H1 (cell line): Measurements from ENCODE around the gene AIFM2. TPM values are rescaled to one million over a fixed set of nuclear protein-coding genes. Genes with fewer than 3 reads are reported as not detected.

Experiments used
- CTCF ChIA-PET: fragments of 300-600 bp; sonication (Branson Sonifier 250); formaldehyde crosslinking; loops from one replicate; lab custom pipeline; 2021; ENCODE audit not compliant: partially characterized antibody; lab: Charles Lee
- POLR2A ChIA-PET: fragments of 300-600 bp; sonication (Branson Sonifier 250); formaldehyde crosslinking; loops from one replicate; lab custom pipeline; 2021; ENCODE audit warnings: inconsistent platforms; ENCODE audit not compliant: partially characterized antibody; lab: Charles Lee
- DNase-seq, 2 experiments: peaks; one replicate each; pipeline versions ENCODE4 v3.0.0 to v3.0.0-alpha.2; 2010 to 2022; ENCODE audit warnings: low spot score in 2 of 2, low read depth in 1 of 2, mixed read lengths in 1 of 2
- FAIRE-seq: peaks from 2 replicates; lab custom pipeline; 2011; peaks lifted over from hg19 to GRCh38; lab: Jason Lieb, UNC
- H2AFZ ChIP-seq: 2 replicates; pipeline ENCODE4 v1.8.1; 2012; ENCODE audit warnings: low read length, inconsistent platforms
- H2AK5ac ChIP-seq: 2 replicates; pipeline ENCODE4 v1.6.1; 2013; ENCODE audit warnings: low read depth, low read length
- H2BK120ac ChIP-seq: replicated peaks from 2 replicates; pipeline ENCODE3; 2013; ENCODE audit warnings: low read depth, low read length, inconsistent platforms
- H2BK12ac ChIP-seq: 2 replicates; pipeline ENCODE4 v1.6.1; 2013; ENCODE audit warnings: low read depth, low read length
- H2BK15ac ChIP-seq: 2 replicates; pipeline ENCODE4 v1.6.1; 2013; ENCODE audit warnings: low read length
- H2BK20ac ChIP-seq: 2 replicates; pipeline ENCODE4 v1.6.1; 2013; ENCODE audit warnings: low read length
- H2BK5ac ChIP-seq: 2 replicates; pipeline ENCODE4 v1.6.1; 2013; ENCODE audit warnings: low read depth, low read length
- H3K14ac ChIP-seq: 2 replicates; pipeline ENCODE4 v1.6.1; 2013; ENCODE audit warnings: inconsistent platforms; ENCODE audit not compliant: insufficient read length
- H3K18ac ChIP-seq: 2 replicates; pipeline ENCODE4 v1.6.1; 2013; ENCODE audit warnings: low read length; ENCODE audit errors: extremely low read depth
- H3K23ac ChIP-seq: 2 replicates; pipeline ENCODE4 v1.6.1; 2013; ENCODE audit warnings: inconsistent platforms; ENCODE audit not compliant: insufficient read length
- H3K23me2 ChIP-seq: 2 replicates; pipeline ENCODE4 v1.6.1; 2013; ENCODE audit warnings: low read depth, low read length
- H3K27ac ChIP-seq: 2 replicates; pipeline ENCODE4 v1.6.1; 2011; ENCODE audit warnings: low read depth, low read length, inconsistent platforms
- H3K27me3 ChIP-seq, 4 experiments: replicated peaks in 1 of 4; 1 replicate in 1 of 4; 2 replicates in 3 of 4; pipeline versions ENCODE4 v1.6.1 to v1.8.1; 2011 to 2013; ENCODE audit warnings: low read length in 3 of 4, mild to moderate bottlenecking in 3 of 4, inconsistent platforms in 2 of 4, mixed read lengths in 2 of 4, moderate library complexity in 1 of 4; ENCODE audit not compliant: control insufficient read depth in 3 of 4, insufficient read depth in 3 of 4; ENCODE audit errors: extremely low read depth in 1 of 4
- H3K36me3 ChIP-seq, 4 experiments: 2 replicates each; pipeline versions ENCODE4 v1.6.1 to v1.8.1; 2011 to 2013; ENCODE audit warnings: mild to moderate bottlenecking in 4 of 4, low read length in 3 of 4, moderate library complexity in 2 of 4, control low read depth in 1 of 4, inconsistent platforms in 1 of 4; ENCODE audit not compliant: insufficient read depth in 4 of 4, control insufficient read depth in 2 of 4
- H3K4ac ChIP-seq: replicated peaks from 2 replicates; pipeline ENCODE3; 2013; ENCODE audit warnings: low read length, low read depth, mixed read lengths, inconsistent platforms; ENCODE audit not compliant: insufficient read length
- H3K4me1 ChIP-seq, 4 experiments: replicated peaks in 1 of 4; 1 replicate in 1 of 4; 2 replicates in 3 of 4; pipeline versions ENCODE4 v1.6.1 to v1.8.1; 2011 to 2013; ENCODE audit warnings: low read length in 3 of 4, inconsistent platforms in 2 of 4, mixed read lengths in 1 of 4; ENCODE audit not compliant: insufficient read depth in 4 of 4, control insufficient read depth in 3 of 4
- H3K4me2 ChIP-seq, 2 experiments: 2 replicates each; pipeline versions ENCODE4 v1.6.1 to v1.8.1; 2011 to 2013; ENCODE audit warnings: low read depth in 2 of 2, low read length in 2 of 2, control low read depth in 1 of 2, inconsistent platforms in 1 of 2, mild to moderate bottlenecking in 1 of 2; ENCODE audit not compliant: insufficient read depth in 1 of 2
- H3K4me3 ChIP-seq, 4 experiments: fragments of 200-600, 300-600 bp in 1 of 4; sonication (generic), shearing (Covaris generic), sonication (Bioruptor Twin) in 1 of 4; 2 replicates each; pipeline versions ENCODE4 v1.5.1 to v1.8.1; 2011 to 2016; ENCODE audit warnings: low read length in 4 of 4, low read depth in 3 of 4, control low read depth in 2 of 4, inconsistent platforms in 2 of 4, mild to moderate bottlenecking in 2 of 4, mixed read lengths in 1 of 4, moderate library complexity in 1 of 4; ENCODE audit not compliant: insufficient read depth in 2 of 4; ENCODE audit errors: extremely low read depth in 1 of 4
- H3K56ac ChIP-seq: replicated peaks from 2 replicates; pipeline ENCODE3; 2013; ENCODE audit warnings: low read depth, mild to moderate bottlenecking, mixed read lengths, low read length, inconsistent platforms; ENCODE audit not compliant: insufficient read length
- H3K79me1 ChIP-seq: 2 replicates; pipeline ENCODE4 v1.6.1; 2013; ENCODE audit warnings: low read depth, low read length, control low read depth
- H3K79me2 ChIP-seq, 2 experiments: 2 replicates each; pipeline versions ENCODE4 v1.6.1 to v1.8.1; 2012 to 2013; ENCODE audit warnings: low read length in 2 of 2, mild to moderate bottlenecking in 2 of 2, inconsistent platforms in 1 of 2; ENCODE audit not compliant: insufficient read depth in 2 of 2, control insufficient read depth in 1 of 2
- H3K9ac ChIP-seq, 4 experiments: replicated peaks in 1 of 4; 1 replicate in 1 of 4; 2 replicates in 3 of 4; pipeline versions ENCODE4 v1.6.1 to v1.8.1; 2011 to 2013; ENCODE audit warnings: low read depth in 3 of 4, low read length in 3 of 4, control low read depth in 2 of 4, mild to moderate bottlenecking in 2 of 4, moderate library complexity in 2 of 4, inconsistent platforms in 1 of 4; ENCODE audit errors: extremely low read depth in 1 of 4
- H3K9me3 ChIP-seq, 2 experiments: 2 replicates each; pipeline versions ENCODE4 v1.6.1 to v1.8.1; 2012 to 2013; ENCODE audit warnings: mild to moderate bottlenecking in 2 of 2, moderate library complexity in 2 of 2, control low read depth in 1 of 2, inconsistent platforms in 1 of 2, low read depth in 1 of 2, low read length in 1 of 2, mixed read lengths in 1 of 2; ENCODE audit not compliant: insufficient read depth in 2 of 2
- H4K20me1 ChIP-seq, 2 experiments: replicated peaks in 1 of 2; 2 replicates each; pipeline versions ENCODE3 to v1.8.1; 2011 to 2013; ENCODE audit warnings: inconsistent platforms in 2 of 2, low read length in 2 of 2, mild to moderate bottlenecking in 1 of 2; ENCODE audit not compliant: insufficient read depth in 2 of 2, control insufficient read depth in 1 of 2
- H4K5ac ChIP-seq: 2 replicates; pipeline ENCODE4 v1.6.1; 2013; ENCODE audit warnings: low read length, low read depth, mixed read lengths, inconsistent platforms; ENCODE audit not compliant: insufficient read length
- H4K8ac ChIP-seq: 2 replicates; pipeline ENCODE4 v1.8.0; 2013; ENCODE audit warnings: mild to moderate bottlenecking, moderate library complexity, low read length, inconsistent platforms; ENCODE audit not compliant: insufficient read depth; ENCODE audit errors: extremely low read depth
- H4K91ac ChIP-seq: replicated peaks from 2 replicates; pipeline ENCODE3; 2013; ENCODE audit warnings: low read length, mixed read lengths, inconsistent platforms; ENCODE audit not compliant: insufficient read length
- CEBPB ChIP-seq: IDR thresholded peaks from 2 replicates; pipeline ENCODE4 v1.6.1; 2012; ENCODE audit warnings: low read depth, low read length
- EGR1 ChIP-seq: IDR thresholded peaks from 2 replicates; pipeline ENCODE4 v1.6.1; 2011; ENCODE audit warnings: low read depth, low read length, borderline replicate concordance
- EP300 ChIP-seq, 2 experiments: IDR thresholded peaks; 1 replicate in 1 of 2; 2 replicates in 1 of 2; pipeline ENCODE4 v1.6.1; 2011 to 2012; ENCODE audit warnings: low read depth in 2 of 2, low read length in 2 of 2, mild to moderate bottlenecking in 2 of 2, borderline replicate concordance in 1 of 2, inconsistent platforms in 1 of 2, moderate library complexity in 1 of 2
- HDAC2 ChIP-seq, 2 experiments: fragments of 300-600 bp in 1 of 2; sonication (generic) in 1 of 2; IDR thresholded peaks; 2 replicates each; pipeline ENCODE4 v1.6.1; 2011 to 2012; ENCODE audit warnings: low read depth in 2 of 2, low read length in 2 of 2, mild to moderate bottlenecking in 2 of 2, moderate library complexity in 2 of 2, borderline replicate concordance in 1 of 2, inconsistent platforms in 1 of 2
- POU5F1 ChIP-seq: IDR thresholded peaks from 2 replicates; pipeline ENCODE4 v1.6.1; 2011; ENCODE audit warnings: low read depth, mild to moderate bottlenecking, low read length, moderate library complexity
- RBBP5 ChIP-seq: IDR thresholded peaks from 2 replicates; pipeline ENCODE4 v1.7.1; 2012; ENCODE audit warnings: low read depth, mild to moderate bottlenecking, inconsistent platforms, low read length, moderate library complexity, borderline replicate concordance
- SIRT6 ChIP-seq: IDR thresholded peaks from one replicate; pipeline ENCODE4 v1.7.1; 2012; ENCODE audit warnings: low read length, inconsistent platforms
- SRF ChIP-seq: IDR thresholded peaks from 2 replicates; pipeline ENCODE4 v1.6.1; 2011; ENCODE audit warnings: mild to moderate bottlenecking, low read depth, low read length, moderate library complexity
- TBP ChIP-seq: IDR thresholded peaks from 2 replicates; pipeline ENCODE4 v1.6.1; 2011; ENCODE audit warnings: low read depth, low read length, improper control_type of control experiment
- TCF12 ChIP-seq: IDR thresholded peaks from 2 replicates; pipeline ENCODE4 v1.6.1; 2011; ENCODE audit warnings: low read depth, mild to moderate bottlenecking, low read length
- WGBS, 2 experiments: shearing (Covaris generic) in 1 of 2; methylation state at CpG; one replicate each; pipeline versions ENCODE4 v1.1.6 to v1.1.7; 2013 to 2015; ENCODE audit warnings: low lambda C conversion rate in 2 of 2, mixed read lengths in 2 of 2, inconsistent platforms in 1 of 2, low coverage in 1 of 2, missing lambda C conversion rate in 1 of 2; ENCODE audit not compliant: insufficient replicate concordance in 2 of 2, insufficient coverage in 1 of 2, insufficient read length in 1 of 2; ENCODE audit errors: extremely low coverage in 1 of 2, missing lambda C conversion rate in 1 of 2; 5-methylcytosine and 5-hydroxymethylcytosine counted together
- polyA plus RNA-seq, 7 experiments: library from polyadenylated mRNA; depleted of rRNA in 3 of 7; stranded (reverse) in 5 of 7; unstranded in 2 of 7; fragments of >200 nt in 5 of 7; fragments of 200-250 nt in 2 of 7; gene quantifications; 1 replicate in 5 of 7; 2 replicates in 1 of 7; 4 replicates in 1 of 7; pipeline versions ENCODE4 v1.2.1 to v1.2.3, GENCODE V29; 2011 to 2013; ENCODE audit warnings: missing spikeins in 2 of 7, mixed read lengths in 2 of 7
- total RNA-seq: library from RNA; stranded (reverse); fragmentation: NEBNext Ultra II Directional; extraction: Animal tissue kit (Norgen Biotek cat#: 25700); gene quantifications from 2 replicates; pipeline ENCODE4 v1.2.1, GENCODE V29; 2021

Gene AIFM2
- total and polyA plus RNA-seq, 2 of the 8 experiments (the other 6 are each of a cell fraction or from before 2014, with no cell fraction given): 4.0 TPM

GRCh38 chr10:70178139-70178725, 45.6 kb upstream of the AIFM2 start:
- no peak overlapping the region for H3K18ac ChIP-seq
- no peak overlapping the region for H3K4ac ChIP-seq
- no peak overlapping the region for H4K5ac ChIP-seq
- no peak overlapping the region for H2BK5ac ChIP-seq
- no peak overlapping the region for H3K27ac ChIP-seq
- WGBS, 2 experiments: 60 to 76% methylated on average over 1 to 4 of the region's 4 CpGs
- H3K79me1 ChIP-seq: no peaks in the 10 kb centered on the region
- no peaks in the 10 kb centered on the region for H3K36me3 ChIP-seq
- no peak overlapping the region for H2AK5ac ChIP-seq
- H3K4me1 ChIP-seq: no peaks in the 10 kb centered on the region
- no peak overlapping the region for H4K91ac ChIP-seq
- CTCF ChIA-PET: interaction anchor here (0.8 to 1.1 kb wide), 3 partner anchors 32 to 155 kb away, joined by 3 to 4 read pairs (median 3); partner anchors contain the start of gene TYSND1
- H3K14ac ChIP-seq: no peak overlapping the region
- H2BK20ac ChIP-seq: no peak overlapping the region
- H3K9me3 ChIP-seq: peaks cover 0 to 6% of the 10 kb centered on the region in 2 experiments; a peak in 1 of 4 replicates
- H4K20me1 ChIP-seq: no peaks in the 10 kb centered on the region
- no peak overlapping the region for H3K9ac ChIP-seq
- no peak for FAIRE-seq
- no peak for DNase-seq
- no peaks in the 10 kb centered on the region; the same call in 1 of the 2 replicates for H3K23me2 ChIP-seq
- no peak overlapping the region for H3K4me2 ChIP-seq
- H2BK15ac ChIP-seq: no peak overlapping the region
- no peak overlapping the region for H2BK12ac ChIP-seq
- H2BK120ac ChIP-seq: no peak overlapping the region
- H3K56ac ChIP-seq: no peak overlapping the region
- H3K4me3 ChIP-seq: no peak overlapping the region
- H4K8ac ChIP-seq: no peak overlapping the region
- H3K27me3 ChIP-seq: peaks cover 0 to 3% (median 0%) of the 10 kb centered on the region in 4 experiments; a peak in 1 of 7 replicates
- H2AFZ ChIP-seq: no peak overlapping the region
- no peak overlapping the region for H3K23ac ChIP-seq
- H3K79me2 ChIP-seq: no peaks in the 10 kb centered on the region
- POLR2A ChIA-PET: no interaction called here
- TF ChIP-seq EP300 (IDR thresholded peaks at IDR 0.05; ENCODE audit: borderline replicate concordance in 1 of 2, low read depth in 2 of 2, low read length in 2 of 2) (no peak), SIRT6 (no peak), POU5F1 (no peak), HDAC2 (IDR thresholded peaks at IDR 0.05; ENCODE audit: borderline replicate concordance in 1 of 2, low read depth in 2 of 2, low read length in 2 of 2) (no peak), EGR1 (no peak), RBBP5 (no peak), CEBPB (no peak), TBP (no peak), TCF12 (no peak), SRF (no peak)
